ENCODE measurements around the gene ARHGAP24. TPM values are rescaled to one million over a fixed set of nuclear protein-coding genes. Genes with fewer than 3 reads are reported as not detected.

The ARHGAP24 gene
- 2.8 to 4.1 TPM (median 3.2 TPM) in 5 replicates for total RNA-seq (2022; extraction: Qiagen RNA extraction)

GRCh38 chr4:85474818-85475630, at the start of gene ARHGAP24:
ARHGAP24 (plus strand) TSS chr4:85475150.

Data from A549 treated with AZD2906 at 1 μM for 4 hours (cell line).